B cell (primary cell): ENCODE measurements around the gene MSH3. TPM values are rescaled to one million over a fixed set of nuclear protein-coding genes. Genes with fewer than 3 reads are reported as not detected.
"Not testable (repeated sequence)": the region's sequence is repeated elsewhere in the genome, so short reads cannot be mapped to it uniquely, and the experiment has no call there.

Experiments used
- ATAC-seq: fragments of 200-7000 bp; cut with Tn5 transposase; one replicate; pipeline ENCODE4 v1.10.0; 2021; ENCODE audit warnings: low read depth, mild to moderate bottlenecking, moderate number of reproducible peaks, moderate library complexity
- CTCF ChIA-PET: fragments of 350-600 bp; sonication (Branson Sonifier 250); formaldehyde crosslinking; loops from one replicate; lab custom pipeline; 2021; ENCODE audit warnings: antibody characterized with exemption, inconsistent platforms; lab: Charles Lee
- POLR2A ChIA-PET: fragments of 350-600 bp; sonication (Branson Sonifier 250); formaldehyde crosslinking; loops from one replicate; lab custom pipeline; 2021; ENCODE audit warnings: antibody characterized with exemption; lab: Charles Lee
- DNase-seq: peaks from one replicate; pipeline ENCODE4 v3.0.0; 2013
- H2AFZ ChIP-seq: 2 replicates; pipeline ENCODE4 v1.6.1; 2012; ENCODE audit warnings: mild to moderate bottlenecking, low read depth, low read length; ENCODE audit not compliant: insufficient read depth, poor library complexity, severe bottlenecking
- H3K27ac ChIP-seq, 2 donors: 1 replicate in 1 of 2; 2 replicates in 1 of 2; pipeline ENCODE4 v1.5.1; 2012 to 2013; ENCODE audit warnings: low read length in 2 of 2, mild to moderate bottlenecking in 2 of 2, moderate library complexity in 1 of 2
- H3K27me3 ChIP-seq, 4 experiments: fragments of 200-600 bp in 1 of 4; sonication (generic) in 1 of 4; replicated peaks in 1 of 4; 1 replicate in 2 of 4; 2 replicates in 2 of 4; pipeline versions ENCODE4 v1.6.1 to v1.7.0; 2013 to 2016; ENCODE audit warnings: low read length in 3 of 4, mild to moderate bottlenecking in 2 of 4, mixed read lengths in 1 of 4, moderate library complexity in 1 of 4; ENCODE audit not compliant: insufficient read depth in 4 of 4, control insufficient read depth in 3 of 4; ENCODE audit errors: control extremely low read depth in 1 of 4
- H3K36me3 ChIP-seq, 2 experiments: replicated peaks in 1 of 2; 1 replicate in 1 of 2; 2 replicates in 1 of 2; pipeline versions ENCODE4 v1.6.1 to v1.7.1; 2013; ENCODE audit warnings: low read length in 1 of 2; ENCODE audit not compliant: insufficient read depth in 2 of 2, control insufficient read depth in 1 of 2; ENCODE audit errors: control extremely low read depth in 1 of 2, extremely low read depth in 1 of 2
- H3K4me1 ChIP-seq, 2 donors: fragments of 200-600 bp in 1 of 2; sonication (generic) in 1 of 2; 1 replicate in 1 of 2; 2 replicates in 1 of 2; pipeline versions ENCODE4 v1.5.1 to v1.6.1; 2013 to 2017; ENCODE audit warnings: low read length in 2 of 2; ENCODE audit not compliant: control insufficient read depth in 2 of 2, insufficient read depth in 2 of 2
- H3K4me2 ChIP-seq: replicated peaks from 2 replicates; pipeline ENCODE3; 2012; ENCODE audit warnings: mild to moderate bottlenecking, low read depth, low read length; ENCODE audit not compliant: poor library complexity, severe bottlenecking
- H3K4me3 ChIP-seq, 5 experiments: fragments of 200-600 bp in 1 of 5; sonication (generic) in 1 of 5; 1 replicate in 3 of 5; 2 replicates in 2 of 5; pipeline versions ENCODE4 v1.5.1 to v1.7.0; 2011 to 2016; ENCODE audit warnings: low read length in 4 of 5, mild to moderate bottlenecking in 4 of 5, low read depth in 2 of 5, control low read depth in 1 of 5, moderate library complexity in 1 of 5; ENCODE audit not compliant: insufficient read depth in 1 of 5; ENCODE audit errors: control extremely low read depth in 1 of 5, extremely low read depth in 1 of 5
- H3K79me2 ChIP-seq: fragments of 200-600 bp; sonication (generic); one replicate; pipeline ENCODE4 v1.6.0; 2016; ENCODE audit warnings: low read length; ENCODE audit not compliant: control insufficient read depth, insufficient read depth
- H3K9ac ChIP-seq: fragments of 200-600 bp; sonication (generic); 2 replicates; pipeline ENCODE4 v1.6.1; 2017; ENCODE audit warnings: mild to moderate bottlenecking, low read length, moderate library complexity
- H3K9me3 ChIP-seq, 3 donors: one replicate each; pipeline versions ENCODE4 v1.6.1 to v1.7.1; 2013; ENCODE audit warnings: low read length in 2 of 3; ENCODE audit not compliant: control insufficient read depth in 2 of 3, insufficient read depth in 1 of 3; ENCODE audit errors: control extremely low read depth in 1 of 3
- H4K20me1 ChIP-seq: 2 replicates; pipeline ENCODE4 v1.6.0; 2012; ENCODE audit warnings: mild to moderate bottlenecking, low read length; ENCODE audit not compliant: insufficient read depth, control insufficient read depth, poor library complexity, severe bottlenecking
- H3K27ac Mint-ChIP-seq: one replicate; pipeline ENCODE4 v1.8.0; 2021; ENCODE audit warnings: mixed read lengths
- H3K27me3 Mint-ChIP-seq: one replicate; pipeline ENCODE4 v1.8.0; 2021; ENCODE audit warnings: mixed read lengths
- H3K4me1 Mint-ChIP-seq: one replicate; pipeline ENCODE4 v1.8.0; 2021; ENCODE audit warnings: mixed read lengths
- H3K4me3 Mint-ChIP-seq: one replicate; pipeline ENCODE4 v1.8.0; 2021; ENCODE audit warnings: mixed read lengths
- H3K9me3 Mint-ChIP-seq: one replicate; pipeline ENCODE4 v1.8.0; 2022; ENCODE audit warnings: mixed read lengths; ENCODE audit not compliant: insufficient read depth
- EZH2 ChIP-seq: IDR thresholded peaks from 2 replicates; pipeline ENCODE4 v1.6.1; 2012; ENCODE audit warnings: borderline replicate concordance, low read depth, mild to moderate bottlenecking, moderate library complexity, low read length; ENCODE audit not compliant: insufficient read depth, poor library complexity, severe bottlenecking
- WGBS: methylation state at CpG from one replicate; pipeline ENCODE4 v1.1.5; 2013; ENCODE audit warnings: missing lambda C conversion rate; ENCODE audit not compliant: insufficient coverage; 5-methylcytosine and 5-hydroxymethylcytosine counted together
- intact Hi-C: fragments of 100-400 bp; cut with micrococcal nuclease; formaldehyde crosslinking; loops from one replicate; pipeline ENCODE4 v1.10.0; 2022
- polyA plus RNA-seq: library from polyadenylated mRNA; depleted of rRNA; stranded (reverse); fragments of >200 nt; gene quantifications from 2 replicates; pipeline ENCODE4 v1.2.3, GENCODE V29; 2012
- total RNA-seq, 2 donors: library from RNA; stranded (reverse); fragments of 120-200 nt in 1 of 2; gene quantifications; 1 replicate in 1 of 2; 2 replicates in 1 of 2; pipeline versions ENCODE4 v1.2.3 to v1.2.4, GENCODE V29; 2013 to 2022
- TF ChIP-seq, protein P1 (sequence below): fragments of 200-600 bp; IDR thresholded peaks from one replicate; pipeline ENCODE4 v1.8.0; 2022; ENCODE audit warnings: antibody characterized with exemption, mild to moderate bottlenecking

MSH3 gene
- total and polyA plus RNA-seq, 2 donors (not counting 1 experiment from before 2014, with no cell fraction given), result 3.5 to 26.3 TPM

DNA sequence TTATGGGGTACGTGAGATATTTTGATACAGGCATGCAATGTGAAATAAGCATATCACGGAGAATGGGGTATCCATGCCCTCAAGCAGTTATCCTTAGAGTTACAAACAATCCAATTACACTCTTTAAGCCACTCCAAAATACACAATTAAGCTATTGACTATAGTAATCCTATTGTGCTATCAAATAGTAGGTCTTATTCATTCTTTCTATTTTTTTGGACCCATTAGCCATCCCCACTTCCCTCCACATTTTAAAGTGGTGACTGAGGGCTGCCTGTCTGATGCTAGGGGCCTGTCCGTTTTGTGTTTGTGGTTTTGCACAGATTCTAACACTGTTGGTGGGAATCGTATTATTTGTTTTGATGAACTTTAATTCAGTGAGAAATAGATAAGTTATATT lies 130.0 kb downstream of the MSH3 start:
- H3K4me2 ChIP-seq, result no peak overlapping the region
- Mint-ChIP-seq H3K27me3 (no peaks in the 10 kb centered on the region), H3K9me3 (no peaks in the 10 kb centered on the region), H3K4me1 (no peaks in the 10 kb centered on the region), H3K4me3 (no peak overlapping the region), H3K27ac (no peak overlapping the region)
- H3K9ac ChIP-seq, result no peak overlapping the region
- H3K27ac ChIP-seq, result no peak overlapping the region
- H3K27me3 ChIP-seq, result no peaks in the 10 kb centered on the region
- H3K4me3 ChIP-seq, result no peak overlapping the region
- no peaks in the 10 kb centered on the region for H3K9me3 ChIP-seq
- ChIA-PET POLR2A (no interaction called here), CTCF (no interaction called here)
- TF ChIP-seq EZH2, result no peak
- TF ChIP-seq, protein P1, sequence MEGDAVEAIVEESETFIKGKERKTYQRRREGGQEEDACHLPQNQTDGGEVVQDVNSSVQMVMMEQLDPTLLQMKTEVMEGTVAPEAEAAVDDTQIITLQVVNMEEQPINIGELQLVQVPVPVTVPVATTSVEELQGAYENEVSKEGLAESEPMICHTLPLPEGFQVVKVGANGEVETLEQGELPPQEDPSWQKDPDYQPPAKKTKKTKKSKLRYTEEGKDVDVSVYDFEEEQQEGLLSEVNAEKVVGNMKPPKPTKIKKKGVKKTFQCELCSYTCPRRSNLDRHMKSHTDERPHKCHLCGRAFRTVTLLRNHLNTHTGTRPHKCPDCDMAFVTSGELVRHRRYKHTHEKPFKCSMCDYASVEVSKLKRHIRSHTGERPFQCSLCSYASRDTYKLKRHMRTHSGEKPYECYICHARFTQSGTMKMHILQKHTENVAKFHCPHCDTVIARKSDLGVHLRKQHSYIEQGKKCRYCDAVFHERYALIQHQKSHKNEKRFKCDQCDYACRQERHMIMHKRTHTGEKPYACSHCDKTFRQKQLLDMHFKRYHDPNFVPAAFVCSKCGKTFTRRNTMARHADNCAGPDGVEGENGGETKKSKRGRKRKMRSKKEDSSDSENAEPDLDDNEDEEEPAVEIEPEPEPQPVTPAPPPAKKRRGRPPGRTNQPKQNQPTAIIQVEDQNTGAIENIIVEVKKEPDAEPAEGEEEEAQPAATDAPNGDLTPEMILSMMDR, result no peak
- H3K79me2 ChIP-seq, result no peaks in the 10 kb centered on the region
- no peak overlapping the region for H2AFZ ChIP-seq
- WGBS, result no CpG with 5 or more reads among the region's 4 CpGs
- DNase-seq (no peak), ATAC-seq (no peak)
- peaks cover 0 to 8% of the 10 kb centered on the region in 2 experiments for H3K36me3 ChIP-seq
- H4K20me1 ChIP-seq, result no peaks in the 10 kb centered on the region
- H3K4me1 ChIP-seq, result no peaks in the 10 kb centered on the region
- intact Hi-C loops, result no loop called here

DNA sequence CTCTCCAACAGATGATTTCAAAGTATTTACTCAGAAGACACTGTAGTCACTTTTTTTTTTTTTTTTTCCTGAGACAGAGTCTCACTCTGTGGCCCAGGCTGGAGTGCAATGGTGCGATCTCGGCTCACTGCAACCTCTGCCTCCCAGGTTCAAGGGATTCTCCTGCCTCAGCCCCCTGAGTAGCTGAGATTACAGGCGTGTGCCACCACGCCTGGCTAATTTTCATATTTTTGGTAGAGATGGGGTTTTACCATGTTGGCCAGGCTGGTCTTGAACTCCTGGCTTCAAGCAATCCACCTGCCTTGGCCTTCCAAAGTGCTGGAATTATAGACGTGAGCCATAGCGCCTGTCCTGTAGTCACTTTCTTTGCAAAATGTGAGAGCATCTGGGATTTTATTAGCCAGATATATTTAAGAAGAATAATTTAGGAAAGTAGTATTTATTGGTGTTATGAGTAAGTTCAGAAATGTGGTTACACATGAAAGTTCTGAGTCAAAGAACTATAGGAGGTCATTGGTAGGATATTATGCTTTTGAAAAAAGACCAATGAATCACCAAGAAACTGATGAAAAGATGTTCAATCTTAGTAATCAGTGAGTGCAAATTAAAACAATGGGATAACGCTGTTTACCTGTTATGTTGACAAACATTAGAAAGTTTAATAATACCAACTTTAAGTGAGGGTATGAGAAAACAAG lies 135.0 kb downstream of the MSH3 start:
- H3K27me3 Mint-ChIP-seq, H3K27ac ChIP-seq, H3K4me3 ChIP-seq, H3K9me3 ChIP-seq, DNase-seq, POLR2A ChIA-PET, H4K20me1 ChIP-seq, H3K27me3 ChIP-seq, H3K4me1 ChIP-seq, intact Hi-C loops, H3K27ac Mint-ChIP-seq, CTCF ChIA-PET, H3K4me3 Mint-ChIP-seq, H3K4me1 Mint-ChIP-seq, H2AFZ ChIP-seq, H3K79me2 ChIP-seq, H3K4me2 ChIP-seq, ATAC-seq, H3K9ac ChIP-seq, H3K9me3 Mint-ChIP-seq: not testable (repeated sequence)
- H3K36me3 ChIP-seq, result peaks cover 0 to 24% of the 10 kb centered on the region in 2 experiments
- WGBS, result 85% methylated on average over 4 of the region's 7 CpGs
